Spleen (tissue), 7 donors: Measurements from ENCODE around the gene RRP1B.

Experiments
- CTCF ChIP-seq, 11 experiments: fragments of 200-600 bp in 7 of 11; fragments of 450-650 bp in 4 of 11; sonication (generic) in 4 of 11; IDR thresholded peaks in 8 of 11; conservative IDR thresholded peaks in 3 of 11; 1 replicate in 7 of 11; 2 replicates in 4 of 11; pipeline versions ENCODE4 v1.4.0 to v1.8.0; 2016 to 2021; ENCODE audit warnings: antibody characterized with exemption in 11 of 11, inconsistent platforms in 4 of 11, mild to moderate bottlenecking in 1 of 11
- POLR2AphosphoS5 ChIP-seq, 3 donors: sonication (generic); formaldehyde crosslinking; IDR thresholded peaks; one replicate each; pipeline ENCODE4 v1.5.1; 2017; ENCODE audit warnings: antibody characterized with exemption in 3 of 3
- donor health status: DM: no; HTN: no; CAD: no; lungs with moderate emphysema.
- donor health status: DM: no; HTN: no; CAD: no.
- donor health status: DM: no; HTN: no; CAD: no.

GRCh38 chr21:43619344-43619743, 40.0 kb upstream of the RRP1B start:
- TF ChIP-seq CTCF (IDR thresholded peaks at IDR 0.05 in 8 of 11, conservative IDR thresholded peaks at IDR 0.05 in 3 of 11), result no peak
- no peak for TF ChIP-seq POLR2AphosphoS5 (IDR thresholded peaks at IDR 0.05)
